PFSK-1 (cell line): Measurements from ENCODE around the gene PARD6G. TPM values are rescaled to one million over a fixed set of nuclear protein-coding genes. Genes with fewer than 3 reads are reported as not detected.
A peak's percentile ranks its signal among the peaks of the same experiment; 100 is the strongest.

Experiments
- FOXP2 ChIP-seq: optimal IDR thresholded peaks from 2 replicates; pipeline ENCODE3; 2011; ENCODE audit warnings: borderline replicate concordance, control low read depth, inconsistent platforms; ENCODE audit not compliant: insufficient read depth; ENCODE audit errors: extremely low read length, extremely low read depth
- POLR2AphosphoS5 ChIP-seq: IDR thresholded peaks from 2 replicates; pipeline ENCODE4 v1.6.1; 2012; ENCODE audit warnings: low read depth, mild to moderate bottlenecking, control low read depth, low read length, moderate library complexity
- SIN3A ChIP-seq: IDR thresholded peaks from 2 replicates; pipeline ENCODE4 v1.6.1; 2012; ENCODE audit warnings: mild to moderate bottlenecking, low read length, moderate library complexity, borderline replicate concordance; ENCODE audit not compliant: insufficient read depth
- TAF1 ChIP-seq: IDR thresholded peaks from 2 replicates; pipeline ENCODE4 v1.6.1; 2012; ENCODE audit warnings: low read length, control low read depth, borderline replicate concordance; ENCODE audit not compliant: insufficient read depth
- polyA plus RNA-seq: library from polyadenylated mRNA; unstranded; fragments of >200 nt; gene quantifications from one replicate; pipeline ENCODE4 v1.2.1, GENCODE V29; 2012; ENCODE audit warnings: low read depth, missing spikeins; ENCODE audit not compliant: insufficient read length
- TF ChIP-seq, protein P1 (sequence below), 2 experiments: IDR thresholded peaks; 2 replicates each; pipeline versions ENCODE4 v1.6.1 to v1.8.0; 2011 to 2012; ENCODE audit warnings: low read depth in 2 of 2, low read length in 2 of 2, control low read depth in 1 of 2, inconsistent platforms in 1 of 2, mild to moderate bottlenecking in 1 of 2, moderate library complexity in 1 of 2; ENCODE audit not compliant: insufficient read depth in 1 of 2

Gene PARD6G, protein sequence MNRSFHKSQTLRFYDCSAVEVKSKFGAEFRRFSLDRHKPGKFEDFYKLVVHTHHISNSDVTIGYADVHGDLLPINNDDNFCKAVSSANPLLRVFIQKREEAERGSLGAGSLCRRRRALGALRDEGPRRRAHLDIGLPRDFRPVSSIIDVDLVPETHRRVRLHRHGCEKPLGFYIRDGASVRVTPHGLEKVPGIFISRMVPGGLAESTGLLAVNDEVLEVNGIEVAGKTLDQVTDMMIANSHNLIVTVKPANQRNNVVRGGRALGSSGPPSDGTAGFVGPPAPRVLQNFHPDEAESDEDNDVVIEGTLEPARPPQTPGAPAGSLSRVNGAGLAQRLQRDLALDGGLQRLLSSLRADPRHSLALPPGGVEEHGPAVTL
- 2.9 TPM for polyA plus RNA-seq

DNA sequence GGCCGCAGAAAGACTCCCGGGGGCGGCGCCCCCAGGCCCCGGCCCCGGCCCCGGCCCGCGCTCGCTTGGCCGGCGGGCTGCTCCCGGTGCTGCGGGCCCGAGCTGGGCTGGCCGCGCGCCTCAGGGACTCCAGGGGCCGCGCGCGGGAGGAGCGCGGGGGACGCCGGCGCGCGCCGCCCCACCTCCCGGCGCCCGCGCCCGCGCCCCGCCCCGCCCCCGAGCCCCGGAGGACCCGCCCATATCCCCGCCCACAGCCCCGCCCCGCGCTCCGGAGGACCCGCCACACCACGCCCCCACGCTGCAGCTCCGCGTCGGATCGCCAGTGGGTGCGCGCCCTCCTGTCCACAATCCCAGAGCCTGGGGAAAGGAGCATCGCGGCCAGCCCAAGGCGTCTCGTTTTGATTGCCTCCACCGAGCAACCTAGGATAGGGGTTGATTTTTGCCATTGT, at the start of gene PARD6G:
Gene PARD6G (minus strand): TSS at position 122 of the 449 bp plus-strand sequence. CDS start 166 bp downstream, outside the sequence.
- TF ChIP-seq, protein P1, sequence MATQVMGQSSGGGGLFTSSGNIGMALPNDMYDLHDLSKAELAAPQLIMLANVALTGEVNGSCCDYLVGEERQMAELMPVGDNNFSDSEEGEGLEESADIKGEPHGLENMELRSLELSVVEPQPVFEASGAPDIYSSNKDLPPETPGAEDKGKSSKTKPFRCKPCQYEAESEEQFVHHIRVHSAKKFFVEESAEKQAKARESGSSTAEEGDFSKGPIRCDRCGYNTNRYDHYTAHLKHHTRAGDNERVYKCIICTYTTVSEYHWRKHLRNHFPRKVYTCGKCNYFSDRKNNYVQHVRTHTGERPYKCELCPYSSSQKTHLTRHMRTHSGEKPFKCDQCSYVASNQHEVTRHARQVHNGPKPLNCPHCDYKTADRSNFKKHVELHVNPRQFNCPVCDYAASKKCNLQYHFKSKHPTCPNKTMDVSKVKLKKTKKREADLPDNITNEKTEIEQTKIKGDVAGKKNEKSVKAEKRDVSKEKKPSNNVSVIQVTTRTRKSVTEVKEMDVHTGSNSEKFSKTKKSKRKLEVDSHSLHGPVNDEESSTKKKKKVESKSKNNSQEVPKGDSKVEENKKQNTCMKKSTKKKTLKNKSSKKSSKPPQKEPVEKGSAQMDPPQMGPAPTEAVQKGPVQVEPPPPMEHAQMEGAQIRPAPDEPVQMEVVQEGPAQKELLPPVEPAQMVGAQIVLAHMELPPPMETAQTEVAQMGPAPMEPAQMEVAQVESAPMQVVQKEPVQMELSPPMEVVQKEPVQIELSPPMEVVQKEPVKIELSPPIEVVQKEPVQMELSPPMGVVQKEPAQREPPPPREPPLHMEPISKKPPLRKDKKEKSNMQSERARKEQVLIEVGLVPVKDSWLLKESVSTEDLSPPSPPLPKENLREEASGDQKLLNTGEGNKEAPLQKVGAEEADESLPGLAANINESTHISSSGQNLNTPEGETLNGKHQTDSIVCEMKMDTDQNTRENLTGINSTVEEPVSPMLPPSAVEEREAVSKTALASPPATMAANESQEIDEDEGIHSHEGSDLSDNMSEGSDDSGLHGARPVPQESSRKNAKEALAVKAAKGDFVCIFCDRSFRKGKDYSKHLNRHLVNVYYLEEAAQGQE (IDR thresholded peaks at IDR 0.05; ENCODE audit: insufficient read depth in 1 of 2, low read depth in 2 of 2, low read length in 2 of 2) = no peak
- TF ChIP-seq FOXP2 = peak; percentile 76

- no peak for TF ChIP-seq FOXP2
- TF ChIP-seq POLR2AphosphoS5 = no peak
- no peak for TF ChIP-seq SIN3A
- TF ChIP-seq, protein P1 (IDR thresholded peaks at IDR 0.05; ENCODE audit: insufficient read depth in 1 of 2, low read depth in 2 of 2, low read length in 2 of 2) = no peak
- no peak for TF ChIP-seq TAF1
Measured at GRCh38 chr18:80259610-80260009, 12.3 kb upstream of the PARD6G start.

GRCh38 chr18:80258640-80259039, 11.3 kb upstream of the PARD6G start:
- TF ChIP-seq FOXP2 = no peak
- TF ChIP-seq SIN3A = no peak
- TF ChIP-seq, protein P1 (IDR thresholded peaks at IDR 0.05; ENCODE audit: insufficient read depth in 1 of 2, low read depth in 2 of 2, low read length in 2 of 2) = no peak
- no peak for TF ChIP-seq TAF1
- TF ChIP-seq POLR2AphosphoS5 = no peak

GRCh38 chr18:80254971-80255500, 7.7 kb upstream of the PARD6G start:
- TF ChIP-seq FOXP2 (no peak), SIN3A (no peak), POLR2AphosphoS5 (no peak), TAF1 (no peak)
- TF ChIP-seq, protein P1 (IDR thresholded peaks at IDR 0.05; ENCODE audit: insufficient read depth in 1 of 2, low read depth in 2 of 2, low read length in 2 of 2) = no peak
